Choroid plexus epithelial cell (primary cell): Measurements from ENCODE around the gene SGPP2.

Source experiments
- DNase-seq: peaks from one replicate; pipeline ENCODE4 v3.0.0-alpha.2; 2010; ENCODE audit warnings: low read depth
- H3K4me3 ChIP-seq: 2 replicates; pipeline ENCODE4 v1.5.1; 2011; ENCODE audit warnings: low read depth, mild to moderate bottlenecking, control low read depth, low read length, moderate library complexity
- CTCF ChIP-seq: conservative IDR thresholded peaks from 2 replicates; pipeline ENCODE4 v1.5.1; 2011; ENCODE audit warnings: low read depth, mild to moderate bottlenecking, control low read depth, inconsistent platforms, low read length, moderate library complexity

Gene SGPP2

GRCh38 chr2:222523783-222524544 lies 99.6 kb downstream of the SGPP2 start:
- no peak for TF ChIP-seq CTCF
- no peak for DNase-seq
- no peak overlapping the region for H3K4me3 ChIP-seq

GRCh38 chr2:222525811-222526210 lies 101.5 kb downstream of the SGPP2 start:
- DNase-seq, result no peak
- TF ChIP-seq CTCF, result no peak
- no peak overlapping the region for H3K4me3 ChIP-seq

- TF ChIP-seq CTCF, result no peak
- DNase-seq, result no peak
- H3K4me3 ChIP-seq, result no peak overlapping the region
Observed at GRCh38 chr2:222526480-222527277, 102.3 kb downstream of the SGPP2 start.

GRCh38 chr2:222532315-222532714 lies 108.0 kb downstream of the SGPP2 start:
- no peak for DNase-seq
- no peak for TF ChIP-seq CTCF
- H3K4me3 ChIP-seq, result no peak overlapping the region

GRCh38 chr2:222535477-222535876 lies 111.1 kb downstream of the SGPP2 start:
- DNase-seq, result no peak
- TF ChIP-seq CTCF, result no peak

GRCh38 chr2:222538535-222538934 lies 114.2 kb downstream of the SGPP2 start:
- DNase-seq, result no peak
- no peak overlapping the region for H3K4me3 ChIP-seq
- no peak for TF ChIP-seq CTCF

More at GRCh38 chr2:222535477-222535876, 111.1 kb downstream of the SGPP2 start:
- H3K4me3 ChIP-seq, result no peak overlapping the region
